Hematopoietic multipotent progenitor cell treated with erythropoietin and hydrocortisone succinate and interleukin-3 and kit ligand, for 17 days (in vitro differentiated cells): ENCODE measurements around the gene TSHR.
"Not testable (repeated sequence)": the region's sequence is repeated elsewhere in the genome, so short reads cannot be mapped to it uniquely, and the experiment has no call there.

Experiments used
- DNase-seq: peaks from one replicate; pipeline ENCODE4 v3.0.0-alpha.2; 2015; ENCODE audit warnings: low spot score

The TSHR gene

DNA sequence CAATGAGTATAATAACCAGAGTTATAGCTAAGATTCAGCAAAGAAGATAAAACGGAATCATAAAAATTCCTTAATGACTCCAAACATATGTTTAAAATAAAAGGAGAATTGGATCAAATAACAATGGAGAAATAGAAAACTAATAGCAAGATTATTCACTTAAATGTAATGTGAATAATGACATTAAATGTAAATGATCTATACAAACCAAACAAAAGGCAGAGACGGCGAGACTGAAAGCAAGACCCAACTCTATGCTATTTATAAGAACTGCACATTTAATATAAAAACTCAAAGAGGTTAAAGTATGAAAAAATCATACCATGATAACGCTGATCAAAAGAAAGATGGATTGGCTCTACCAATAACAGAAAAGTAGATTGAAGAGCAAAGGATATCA is 3.9 kb upstream of the TSHR start:
- no peak for DNase-seq

GRCh38 chr14:80953211-80953610 is 2.2 kb upstream of the TSHR start:
- not testable (repeated sequence) for DNase-seq

- peak; percentile 61 for DNase-seq
Measured at GRCh38 chr14:80954687-80955299, 628 bp upstream of the TSHR start.

DNA sequence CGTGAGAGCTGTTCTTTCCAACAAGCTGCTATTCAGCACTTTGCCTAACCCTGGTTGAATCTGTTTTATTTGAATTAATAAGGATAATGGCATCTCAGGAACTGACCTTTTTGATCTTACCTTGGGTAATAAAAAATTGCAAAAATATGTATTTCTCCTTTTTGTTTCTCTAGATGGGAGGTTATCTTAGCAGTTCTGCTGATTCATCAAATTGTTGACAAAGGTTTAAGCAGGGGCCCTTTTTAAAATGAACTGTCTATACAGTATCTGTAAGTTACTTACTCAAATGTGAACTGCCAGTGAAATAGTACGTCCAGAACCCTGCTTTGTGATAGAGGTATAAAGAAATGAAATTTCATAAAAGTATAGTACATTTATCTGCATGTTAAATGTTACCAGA is 681 bp downstream of the TSHR start:
- no peak for DNase-seq

GRCh38 chr14:80956922-80957321 is 1.5 kb downstream of the TSHR start:
- no peak for DNase-seq

DNA sequence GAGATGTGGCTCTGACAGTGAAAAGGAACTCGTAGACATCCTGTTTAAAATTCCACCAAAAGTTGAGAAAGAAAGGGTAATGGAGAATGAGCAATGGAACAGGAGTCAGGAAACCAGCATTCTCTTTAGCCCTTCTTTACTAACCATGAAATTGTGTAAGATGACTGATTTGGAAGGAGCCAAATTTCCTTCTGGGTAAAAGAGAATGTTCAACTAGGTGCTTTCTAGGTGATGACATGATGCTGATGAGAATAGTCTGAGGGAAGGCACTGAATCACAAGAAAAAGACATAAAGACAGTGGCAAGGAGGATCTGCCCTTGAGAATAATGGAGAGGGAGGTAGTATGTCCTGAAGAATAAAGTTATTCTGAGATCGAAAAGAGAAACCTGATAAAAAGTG is 2.2 kb downstream of the TSHR start:
- no peak for DNase-seq

GRCh38 chr14:80958226-80958625 is 2.8 kb downstream of the TSHR start:
- DNase-seq: no peak

DNA sequence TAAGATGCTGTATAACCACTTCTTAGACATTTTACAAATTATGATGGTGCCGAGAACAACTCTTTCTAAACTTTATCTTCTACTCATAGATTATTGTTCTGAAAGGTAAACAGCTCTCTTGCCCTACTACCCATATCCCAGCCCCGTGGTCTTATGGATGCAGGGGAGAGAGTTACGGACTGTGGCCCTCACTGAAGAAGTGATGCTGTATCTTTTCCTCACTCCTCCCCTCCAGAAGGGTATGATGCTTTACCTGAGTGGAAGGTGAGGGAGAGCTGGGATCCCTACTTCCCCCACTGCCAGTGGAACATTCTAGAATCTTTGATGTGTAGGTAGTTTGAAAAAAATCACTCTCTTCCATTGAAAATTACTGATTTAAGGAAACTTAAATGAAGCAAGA is 3.5 kb downstream of the TSHR start:
- no peak for DNase-seq

DNA sequence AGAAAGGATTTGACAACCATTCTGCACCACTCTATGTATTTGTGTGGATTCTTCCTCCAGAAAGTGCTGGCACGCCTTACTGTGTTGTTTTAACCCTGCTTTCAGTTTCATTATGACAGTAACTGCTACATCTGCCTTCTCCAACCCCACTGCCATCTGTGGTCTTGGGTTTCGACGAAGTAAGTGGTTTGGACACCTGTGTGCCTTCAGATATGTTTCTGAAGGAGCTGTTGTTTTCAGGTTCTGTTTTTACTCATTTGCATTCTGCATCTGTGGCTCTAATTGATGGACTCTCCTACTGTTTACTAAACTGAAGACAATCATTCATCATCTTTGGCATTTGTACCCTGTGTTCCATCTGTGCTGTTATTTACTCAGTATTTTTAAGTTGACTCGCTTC is 4.1 kb downstream of the TSHR start:
- no peak for DNase-seq

GRCh38 chr14:80965037-80965436 is 9.6 kb downstream of the TSHR start:
- DNase-seq: no peak

GRCh38 chr14:80973931-80974641 is 18.7 kb downstream of the TSHR start:
- no peak for DNase-seq

GRCh38 chr14:80974679-80975078 is 19.3 kb downstream of the TSHR start:
- DNase-seq: no peak

DNA sequence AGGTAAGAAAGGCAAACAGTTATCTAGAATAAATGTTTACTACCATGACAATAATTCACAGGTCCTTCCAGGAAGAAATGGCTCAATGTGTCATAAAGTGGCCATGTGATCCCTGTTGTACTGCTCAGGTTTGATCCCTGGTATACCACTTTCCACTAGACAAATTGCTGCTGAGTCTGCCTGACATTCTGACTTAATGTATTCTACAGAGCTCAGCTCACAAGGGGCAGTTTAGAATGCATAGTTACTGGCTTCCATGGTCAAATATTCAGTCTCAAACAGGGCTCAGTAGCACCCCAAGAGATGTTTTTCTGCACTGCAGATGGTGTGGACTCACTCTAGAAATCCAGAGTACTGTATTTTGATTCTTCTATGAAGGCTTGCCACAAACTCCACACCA is 21.8 kb downstream of the TSHR start:
- no peak for DNase-seq

DNA sequence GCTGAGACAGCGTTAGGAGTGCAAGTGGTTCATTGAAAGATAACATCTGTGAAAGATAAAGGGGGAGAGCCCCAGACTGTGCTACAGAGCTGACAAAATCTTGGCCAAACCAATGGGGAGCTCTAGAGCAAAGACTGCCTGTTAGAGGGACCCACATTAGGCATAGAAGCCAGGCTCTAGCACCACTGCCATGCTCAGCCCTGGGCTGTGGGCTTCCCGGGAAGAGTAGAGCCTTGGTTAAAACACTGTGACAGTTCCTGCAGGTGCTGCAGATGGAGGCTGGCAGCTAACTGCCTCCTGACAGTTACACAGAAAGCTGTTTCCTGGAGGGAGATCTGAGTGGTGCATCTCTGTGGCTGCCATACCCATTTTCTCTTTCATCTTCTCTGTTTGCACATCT is 23.0 kb downstream of the TSHR start:
- DNase-seq: no peak

DNA sequence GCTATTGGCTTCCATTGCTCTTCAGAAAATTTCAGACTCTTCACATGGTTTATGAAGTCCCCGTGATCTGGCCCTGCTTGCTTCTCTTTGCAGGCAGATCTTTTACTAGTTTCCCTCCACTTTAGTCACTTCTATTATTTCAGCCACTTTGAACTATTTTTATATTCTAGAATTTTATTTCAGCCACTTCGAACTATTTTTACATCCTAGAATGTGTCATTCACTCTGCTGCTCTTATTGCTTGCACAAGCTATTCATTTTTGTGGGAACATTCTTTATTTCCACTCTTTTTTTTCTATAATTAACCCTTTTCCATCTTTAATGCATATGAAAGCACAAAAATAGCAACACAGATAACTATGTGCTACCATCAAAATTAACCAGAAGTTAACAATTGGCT is 24.5 kb downstream of the TSHR start:
- DNase-seq: no peak

GRCh38 chr14:80981156-80981555 is 25.7 kb downstream of the TSHR start:
- no peak for DNase-seq

GRCh38 chr14:80981673-80982072 is 26.3 kb downstream of the TSHR start:
- DNase-seq: no peak

GRCh38 chr14:80982711-80983110 is 27.3 kb downstream of the TSHR start:
- no peak for DNase-seq

DNA sequence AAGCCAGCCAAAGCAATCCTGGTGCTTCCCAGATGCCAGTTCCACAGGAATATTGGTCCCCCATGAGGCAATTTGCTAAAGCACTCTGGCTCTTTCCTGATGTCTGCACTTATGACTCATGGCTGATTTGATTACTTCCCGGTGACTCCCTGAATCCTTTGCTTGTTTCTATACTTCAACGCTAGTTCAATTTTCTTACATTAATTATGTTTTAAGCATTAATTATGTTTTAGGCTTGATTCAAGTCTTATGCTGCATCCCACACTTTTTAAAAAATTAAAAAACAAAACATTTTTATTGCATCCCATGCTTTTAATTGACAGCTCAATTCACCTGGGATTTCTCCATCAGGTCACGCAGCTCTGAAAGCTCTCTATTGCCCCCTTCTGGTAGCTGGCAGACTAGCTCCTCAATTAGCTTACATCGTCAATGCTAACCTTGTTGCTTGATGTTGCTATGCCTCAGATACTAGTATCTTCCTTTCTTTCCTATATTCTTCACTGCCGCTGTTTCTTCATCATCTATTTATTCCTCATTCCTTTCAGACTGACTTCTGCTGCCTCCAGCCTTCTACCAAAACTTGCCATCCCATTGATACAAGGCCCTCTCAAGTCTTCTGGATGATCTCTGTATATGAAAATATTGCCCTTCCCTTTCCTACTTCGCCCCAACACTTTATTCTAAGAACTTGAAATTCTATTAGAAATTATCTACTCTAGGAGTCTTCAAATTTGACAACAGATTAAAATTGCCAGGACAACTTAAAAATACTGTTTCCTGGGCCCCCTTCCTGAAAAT is 32.0 kb downstream of the TSHR start:
- peak; percentile 66 for DNase-seq

DNA sequence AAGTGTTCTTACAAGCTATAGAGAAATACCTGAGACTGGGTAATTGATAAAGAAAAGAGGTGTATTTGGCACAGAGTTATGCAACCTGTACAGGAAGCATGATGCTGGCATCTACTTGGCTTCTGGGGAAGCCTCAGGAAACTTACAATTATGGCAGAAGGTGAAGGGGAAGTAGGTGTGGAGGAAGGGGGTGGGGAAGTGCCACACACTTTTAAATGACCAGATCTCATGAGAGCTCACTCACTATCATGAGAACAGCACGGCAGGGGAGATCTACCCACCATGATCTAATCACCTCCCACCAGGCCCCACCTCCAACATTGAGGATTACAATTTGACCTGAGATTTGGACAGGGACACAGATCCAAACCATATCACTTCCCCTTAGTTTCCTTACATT is 32.8 kb downstream of the TSHR start:
- DNase-seq: no peak

DNA sequence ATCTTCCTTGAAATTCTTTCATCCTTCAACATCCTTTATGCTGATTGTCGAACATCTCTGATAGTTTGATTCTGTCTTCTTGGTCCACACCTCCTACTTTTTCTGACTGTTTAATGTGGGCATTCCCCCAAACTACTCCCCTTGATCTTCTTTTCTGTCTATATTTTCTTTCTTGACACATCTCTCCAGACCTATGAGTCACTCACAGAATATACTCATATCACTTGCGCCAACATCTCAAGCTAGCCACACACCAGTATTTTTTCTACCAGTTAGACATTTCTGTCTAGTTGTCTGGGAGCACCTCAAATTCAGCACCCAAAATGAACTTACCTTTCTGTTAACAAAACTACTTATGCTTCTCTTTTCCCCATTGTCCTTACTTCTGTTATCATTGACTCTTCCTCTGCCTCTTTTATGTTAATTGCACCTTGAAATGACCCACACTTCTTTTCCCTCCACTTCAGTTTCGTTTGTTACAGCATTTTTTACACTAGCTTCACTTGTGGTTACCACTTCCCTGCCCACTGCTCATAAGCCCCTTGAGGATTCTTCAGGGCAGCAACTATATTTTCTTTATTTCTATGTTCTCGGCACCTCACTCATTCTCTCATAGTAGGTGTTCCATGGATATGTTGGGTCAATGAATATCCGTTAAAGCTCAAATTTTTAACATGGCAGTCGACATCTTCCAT is 33.5 kb downstream of the TSHR start:
- DNase-seq: no peak

DNA sequence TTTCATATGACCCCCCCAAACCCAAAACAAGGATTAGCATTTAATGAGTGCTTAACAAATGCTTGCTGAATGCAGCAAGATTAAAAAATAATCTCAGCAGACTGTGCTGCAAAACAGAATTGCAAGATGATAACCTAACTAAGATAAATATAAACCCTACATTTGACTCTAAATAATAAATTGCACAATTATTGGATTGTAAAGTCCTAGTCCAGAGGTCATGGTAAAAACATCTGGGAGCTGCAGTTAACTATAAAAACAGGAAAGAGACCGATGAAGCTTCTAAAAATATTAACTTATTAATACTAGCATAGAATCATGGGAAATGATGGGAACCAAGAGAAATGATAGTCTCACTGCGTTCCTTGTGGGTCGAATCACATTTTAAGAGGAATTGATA is 37.2 kb downstream of the TSHR start:
- no peak for DNase-seq
